Activated CD4-positive, CD25-positive, alpha-beta regulatory T cell treated with anti-CD3 and anti-CD28 coated beads, Interleukin-2, amount 50 U/mL, for 16 hours (primary cell): Measurements from ENCODE around the gene ANGPTL4.
"Not testable (repeated sequence)": the region's sequence is repeated elsewhere in the genome, so short reads cannot be mapped to it uniquely, and the experiment has no call there.

Experiments
- DNase-seq: peaks from one replicate; pipeline ENCODE4 v3.0.0-alpha.2; 2020; ENCODE audit warnings: low read depth, low spot score

The ANGPTL4 gene

DNA sequence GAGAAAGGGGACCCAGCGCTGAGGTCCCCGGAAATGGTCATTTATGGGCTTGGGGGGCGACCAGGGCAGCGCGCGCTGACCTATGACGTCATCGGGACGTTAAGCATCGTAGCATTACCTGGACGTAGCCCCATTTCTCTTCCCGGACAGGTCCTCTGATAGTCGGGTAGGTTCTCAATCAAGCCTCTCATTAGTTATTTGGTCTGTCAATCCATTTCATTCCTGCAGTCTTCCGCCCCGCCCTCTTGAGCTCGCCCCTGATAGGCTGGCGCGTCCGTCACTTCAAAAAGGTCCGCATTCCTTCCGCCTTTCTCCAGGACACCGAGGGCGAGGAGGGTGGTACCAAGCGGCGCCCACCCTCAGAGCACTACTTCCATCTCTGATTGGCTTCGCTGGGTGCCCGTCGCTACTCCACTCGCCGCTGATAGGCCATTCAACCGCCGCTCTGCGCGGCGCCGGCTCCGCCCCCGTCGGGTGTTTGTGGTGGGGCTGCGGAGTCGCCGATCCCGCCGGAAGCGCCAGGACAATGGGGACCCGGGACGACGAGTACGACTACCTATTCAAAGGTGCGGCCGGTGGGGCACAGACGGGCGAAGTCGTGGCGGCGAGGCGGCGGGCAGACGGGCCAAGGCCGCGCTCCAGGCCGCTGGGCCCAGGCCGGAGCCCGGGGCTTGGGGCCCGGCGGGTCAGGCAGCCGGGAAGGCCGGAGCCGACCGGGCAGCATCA, 26.1 kb downstream of the ANGPTL4 start, which contains the start of gene RAB11B:
Gene RAB11B, plus strand, starts transcription at position 470 of the 726 bp plus-strand sequence. Its CDS starts 57 bp downstream, at position 527.
- peak; percentile 97 for DNase-seq

DNA sequence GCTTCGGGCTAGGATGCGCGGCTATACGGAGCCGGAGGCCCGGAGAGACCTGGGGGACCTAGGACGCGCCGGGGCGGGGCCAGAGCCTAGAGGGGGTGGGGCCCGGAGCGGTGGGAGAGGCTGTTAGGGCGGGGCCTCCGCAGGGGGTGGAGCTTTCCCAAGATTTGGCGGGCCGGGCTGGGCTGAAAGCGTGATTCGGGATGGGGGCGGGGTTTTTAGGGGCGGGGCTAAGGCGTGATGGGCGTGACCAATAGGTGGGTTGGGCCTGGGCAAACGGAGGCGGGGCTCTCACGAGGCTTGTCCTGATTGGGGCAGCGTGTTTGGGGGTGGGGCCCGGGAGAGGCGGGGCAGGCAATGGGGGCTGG, 26.6 kb downstream of the ANGPTL4 start:
- DNase-seq = peak; percentile 77

DNA sequence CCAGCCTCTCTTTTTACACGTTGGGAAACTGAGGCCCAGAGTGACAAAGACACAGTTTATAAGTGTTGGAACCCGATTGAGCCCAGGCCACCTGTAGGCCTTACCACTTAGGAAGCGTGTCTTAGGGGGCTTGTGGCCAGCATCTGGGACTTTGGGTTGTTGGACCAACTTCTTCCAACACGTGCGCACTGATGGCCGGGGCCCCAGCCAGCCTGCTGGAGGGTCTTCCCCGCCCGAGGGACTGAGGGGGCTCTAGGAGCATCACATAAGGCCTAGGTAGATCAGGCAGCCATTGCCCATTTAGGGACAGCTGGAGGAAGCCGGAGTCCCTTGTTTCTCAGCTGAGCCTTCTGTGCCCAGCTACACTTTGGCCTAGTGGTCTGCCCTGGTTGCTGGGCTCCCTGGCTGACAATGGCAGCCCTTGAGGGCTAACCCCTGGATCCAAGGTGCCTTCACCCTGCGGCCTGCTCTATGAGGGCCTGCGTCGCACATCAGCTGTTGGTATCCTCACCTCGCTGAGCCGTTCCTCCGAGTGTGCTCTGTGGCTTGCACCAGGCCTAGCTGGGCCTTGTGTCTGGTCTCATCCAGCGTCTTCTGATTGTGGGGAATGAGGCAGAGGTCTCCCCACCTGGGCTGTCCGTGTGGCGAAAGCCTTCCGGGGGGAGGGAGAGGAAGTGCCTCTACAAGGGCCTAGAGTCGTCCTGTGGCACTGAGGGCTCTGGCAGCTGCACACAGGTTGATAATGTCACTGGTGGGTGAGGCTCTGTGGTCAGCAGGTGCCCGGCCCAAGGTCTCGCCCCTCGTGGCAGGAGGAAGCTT, 27.5 kb downstream of the ANGPTL4 start:
- no peak for DNase-seq

DNA sequence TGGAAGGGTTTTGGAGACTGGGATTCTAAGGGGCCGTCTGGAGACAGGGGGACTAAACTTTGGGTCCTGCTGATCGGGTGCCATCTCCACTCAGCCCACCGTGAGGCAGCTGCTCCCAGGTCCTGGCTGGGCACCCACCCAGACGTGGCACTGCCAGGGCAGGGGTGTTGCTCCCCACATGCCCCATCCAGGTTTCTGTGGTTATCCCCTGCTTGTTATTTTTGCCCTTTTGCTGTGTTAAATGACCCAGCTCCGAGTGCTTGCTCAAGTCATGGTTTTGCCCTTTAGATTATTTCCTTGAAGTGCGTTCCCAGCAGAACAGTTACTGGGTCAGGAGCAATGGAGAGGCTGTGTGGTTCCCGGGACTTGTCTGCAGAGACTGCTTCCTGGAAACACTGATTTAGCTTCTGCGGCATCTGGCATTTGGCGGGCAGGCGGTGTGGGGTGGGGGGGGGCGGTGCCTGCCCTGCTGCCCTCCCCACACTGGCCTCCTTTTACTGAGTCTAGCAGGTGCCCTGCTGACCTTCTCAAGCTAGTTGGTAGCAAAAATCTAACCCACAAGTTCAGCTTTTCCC, 28.1 kb downstream of the ANGPTL4 start:
- DNase-seq = no peak

DNA sequence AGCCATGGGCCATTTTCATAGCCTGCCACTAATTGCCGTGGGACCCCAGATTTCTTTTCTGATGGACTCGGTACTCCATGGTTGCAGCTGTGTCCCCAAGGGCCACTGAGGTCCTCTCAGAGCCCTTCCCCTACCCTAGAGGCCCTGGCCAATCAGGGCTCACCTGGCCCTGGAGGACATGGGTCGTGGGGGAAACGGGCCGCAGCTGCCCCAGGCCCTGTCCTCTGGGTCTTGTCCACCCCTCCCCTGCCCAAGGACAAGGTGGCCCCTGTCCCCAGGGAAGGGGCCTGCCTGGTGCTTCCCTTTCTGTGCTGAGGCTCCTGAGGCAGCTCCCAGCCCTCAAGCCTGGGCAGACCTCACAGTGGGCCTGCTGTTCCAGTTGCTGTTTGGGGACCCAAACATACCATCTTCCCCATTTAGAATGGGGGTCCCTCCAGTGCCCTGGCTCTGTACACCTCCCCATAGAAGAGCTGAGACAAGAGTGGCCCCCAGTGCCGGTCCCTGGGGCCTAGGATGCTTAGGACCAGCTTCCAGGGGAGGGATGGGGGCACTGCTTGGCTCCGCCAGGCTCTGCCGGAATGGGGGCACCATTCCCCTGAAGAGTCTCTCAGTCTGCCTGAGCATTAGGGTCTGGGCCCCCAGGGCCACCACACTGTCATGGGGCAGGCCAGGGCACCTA, 29.4 kb downstream of the ANGPTL4 start:
- no peak for DNase-seq

DNA sequence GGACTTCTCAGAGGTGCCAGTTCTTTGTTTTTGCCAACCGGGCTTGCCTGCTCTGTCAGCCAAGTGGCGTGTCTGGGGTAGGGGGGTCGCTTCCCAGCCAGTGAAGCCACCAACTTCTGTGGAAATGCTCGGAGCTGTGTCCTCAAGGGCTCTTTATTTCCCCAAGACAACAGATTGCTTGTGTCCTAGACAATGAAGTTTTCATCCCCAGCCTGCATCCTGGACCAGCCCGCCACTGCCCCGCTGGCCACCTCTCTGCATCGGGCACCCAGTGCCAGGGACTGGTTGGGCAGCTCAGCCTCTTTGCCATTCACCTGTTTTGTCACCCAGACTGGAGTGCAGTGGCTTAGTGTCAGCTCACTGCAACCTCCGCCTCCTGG, 29.9 kb downstream of the ANGPTL4 start:
- no peak for DNase-seq

DNA sequence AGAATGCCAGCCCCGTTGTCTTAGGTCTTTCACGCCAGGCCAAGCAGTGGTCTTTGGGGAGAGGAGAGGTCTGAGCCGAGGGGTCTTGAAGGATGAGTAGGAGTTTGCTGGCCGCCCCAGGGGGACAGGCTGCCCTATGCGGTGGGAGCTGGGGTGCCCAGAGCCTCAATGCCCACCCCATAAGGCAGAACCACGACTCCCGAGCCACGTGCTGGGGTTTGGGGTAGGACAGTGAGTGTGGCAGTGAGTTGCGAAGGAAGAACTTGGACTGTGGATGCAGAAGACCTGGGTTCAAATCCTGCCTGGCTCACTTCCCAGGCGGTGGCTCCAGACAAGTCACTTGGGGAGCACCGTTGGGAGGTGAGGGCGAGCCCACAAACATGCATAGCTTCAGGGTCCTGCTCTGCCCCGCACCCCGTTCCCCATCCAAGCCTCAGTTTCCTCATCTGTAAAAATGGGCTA, 31.7 kb downstream of the ANGPTL4 start:
- no peak for DNase-seq

DNA sequence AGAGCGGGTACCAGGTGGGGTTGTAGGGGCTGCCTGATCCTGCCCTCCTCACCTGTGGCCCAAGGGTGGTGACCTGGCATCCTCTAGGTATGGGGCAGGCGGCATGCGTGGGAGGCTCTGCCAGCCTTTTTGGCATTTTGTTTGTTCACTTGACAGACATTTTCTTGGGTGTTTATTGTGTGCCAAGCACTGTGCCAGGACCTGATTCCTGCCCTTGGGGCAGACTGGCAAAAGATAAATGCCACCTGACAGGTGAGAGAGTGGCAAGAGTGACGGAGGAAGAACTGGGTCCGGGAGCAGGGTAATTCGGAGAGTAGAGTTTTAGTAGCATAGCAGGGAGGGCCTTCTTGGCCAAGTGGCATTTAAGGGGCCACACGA, 32.2 kb downstream of the ANGPTL4 start:
- DNase-seq = no peak

DNA sequence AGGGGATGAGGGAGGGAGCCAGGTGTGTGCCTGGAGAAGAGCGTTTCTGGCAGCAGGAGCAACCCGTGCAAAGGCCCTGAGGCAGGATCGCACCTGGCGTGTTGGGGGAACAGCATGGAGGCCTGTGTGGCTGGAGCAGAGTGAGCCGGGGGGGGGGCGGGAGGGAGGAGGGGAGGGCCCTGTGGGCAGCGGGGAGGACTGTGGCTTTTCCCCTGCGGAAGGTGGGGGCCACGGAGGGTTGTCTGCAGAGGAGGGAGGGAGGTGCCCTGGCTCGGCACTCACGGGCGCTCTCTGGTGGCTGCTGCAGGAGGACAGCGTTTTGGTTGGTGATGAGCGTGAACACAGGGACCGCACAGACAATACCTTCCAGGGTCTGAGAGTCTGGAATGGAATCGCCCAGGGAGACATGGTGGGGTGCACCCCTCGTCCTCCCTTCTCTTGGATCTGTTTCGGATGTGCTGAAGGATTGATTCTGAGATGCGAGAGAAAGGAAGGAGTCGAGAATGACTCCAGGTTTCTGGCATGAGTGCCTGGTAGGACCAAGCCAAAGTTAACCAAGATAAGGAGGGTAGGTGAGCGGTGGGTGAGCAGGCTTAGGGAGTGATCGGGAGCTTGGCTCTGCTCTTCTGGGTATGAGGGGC, 32.7 kb downstream of the ANGPTL4 start:
- peak; percentile 23 for DNase-seq

DNA sequence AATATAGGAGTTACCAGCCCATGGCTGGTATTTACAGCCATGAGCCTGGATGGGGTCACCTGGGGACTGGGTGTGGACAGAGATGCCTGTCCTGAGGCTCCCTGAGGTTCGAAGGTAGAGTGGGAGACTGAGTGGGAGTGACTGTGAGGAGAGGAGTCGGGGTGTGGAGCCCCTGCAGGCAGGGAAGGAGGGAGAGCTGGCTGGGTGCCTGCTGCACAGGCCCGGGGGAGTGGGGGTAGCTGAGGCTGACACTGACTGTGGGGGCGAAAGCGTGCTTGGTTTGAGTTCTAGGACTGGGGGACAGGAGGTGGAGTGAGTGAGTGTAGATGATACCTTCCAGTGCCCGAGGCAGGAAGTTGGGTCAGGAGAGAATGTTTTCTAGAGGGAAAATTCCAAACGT, 33.3 kb downstream of the ANGPTL4 start:
- no peak for DNase-seq

DNA sequence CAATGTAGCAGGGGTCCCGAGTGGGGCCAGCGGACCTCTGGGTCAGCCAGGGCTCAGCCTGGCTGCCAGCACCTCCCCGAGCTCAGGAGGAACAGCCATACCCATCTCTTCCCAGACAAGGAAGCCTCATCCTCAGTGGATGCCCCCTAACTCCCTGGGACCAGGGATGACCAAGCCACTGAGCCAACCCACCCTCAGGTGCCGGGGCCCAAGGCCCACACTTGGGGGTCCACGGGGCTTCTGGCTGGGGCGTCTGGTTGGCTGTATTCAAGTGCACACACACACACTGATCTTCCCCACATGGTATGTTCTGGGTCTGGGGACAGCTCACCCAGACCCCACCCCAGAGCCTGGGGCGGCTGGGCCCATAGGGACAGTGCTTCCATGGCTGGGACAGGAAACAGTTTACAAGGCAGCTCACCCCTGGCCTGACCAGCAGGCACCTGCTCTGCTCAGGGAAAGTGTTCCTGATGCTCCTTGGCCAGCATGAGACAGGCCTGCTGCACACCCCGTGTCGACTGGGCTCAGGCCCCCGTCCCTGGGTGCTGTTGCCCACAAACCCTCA, 33.9 kb downstream of the ANGPTL4 start:
- no peak for DNase-seq

DNA sequence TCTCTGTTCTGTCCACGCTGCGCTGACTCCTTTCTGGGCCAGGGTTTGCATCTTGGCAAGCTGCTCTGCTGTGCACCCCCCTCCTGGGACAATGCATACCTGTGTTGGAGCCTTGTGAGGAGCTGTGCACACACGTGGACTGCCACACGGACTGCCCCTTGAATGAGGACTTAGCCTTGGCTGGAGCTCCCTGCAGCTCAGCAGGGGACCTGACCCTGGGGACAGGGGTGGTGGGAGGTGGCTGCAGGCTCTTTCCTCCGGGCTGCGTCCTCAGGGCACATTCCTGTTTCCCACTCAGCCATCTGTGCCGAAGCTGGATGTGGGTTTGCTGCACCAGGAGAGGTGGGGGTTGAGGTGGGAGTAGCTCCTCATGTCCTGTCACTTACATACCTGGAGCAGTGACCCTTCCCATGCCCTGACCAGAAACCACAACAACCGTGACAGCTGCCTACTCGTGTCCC, 34.4 kb downstream of the ANGPTL4 start:
- no peak for DNase-seq

DNA sequence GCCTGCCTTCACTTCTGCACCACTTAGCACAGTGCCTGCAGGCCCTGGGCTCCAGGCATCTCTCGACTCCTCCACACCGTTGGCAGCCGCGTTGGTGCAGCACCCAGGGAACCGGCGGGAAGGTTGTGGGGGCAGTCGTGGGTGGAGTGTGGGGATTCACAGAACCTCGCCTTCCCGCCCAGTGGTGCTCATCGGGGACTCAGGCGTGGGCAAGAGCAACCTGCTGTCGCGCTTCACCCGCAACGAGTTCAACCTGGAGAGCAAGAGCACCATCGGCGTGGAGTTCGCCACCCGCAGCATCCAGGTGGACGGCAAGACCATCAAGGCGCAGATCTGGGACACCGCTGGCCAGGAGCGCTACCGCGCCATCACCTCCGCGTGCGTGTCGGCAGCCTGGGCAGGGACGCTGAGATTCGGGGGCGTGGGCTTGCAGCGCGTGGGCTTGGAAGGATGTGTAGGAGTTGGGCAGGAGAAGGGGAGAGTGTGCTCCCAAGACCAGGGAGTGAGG, 35.8 kb downstream of the ANGPTL4 start:
- DNase-seq = no peak

DNA sequence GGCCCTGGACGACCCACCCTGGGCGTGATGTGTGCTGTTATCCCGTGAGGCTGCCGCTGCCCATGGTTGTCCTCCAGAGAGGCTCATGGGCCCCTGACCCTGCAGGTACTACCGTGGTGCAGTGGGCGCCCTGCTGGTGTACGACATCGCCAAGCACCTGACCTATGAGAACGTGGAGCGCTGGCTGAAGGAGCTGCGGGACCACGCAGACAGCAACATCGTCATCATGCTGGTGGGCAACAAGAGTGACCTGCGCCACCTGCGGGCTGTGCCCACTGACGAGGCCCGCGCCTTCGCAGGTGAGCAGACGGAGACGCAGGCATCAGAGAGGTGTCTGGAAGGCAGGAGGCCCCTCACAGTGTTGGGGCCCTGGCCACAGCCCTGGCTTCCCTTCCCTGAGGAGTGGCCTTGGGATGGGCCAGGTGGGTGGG, 38.0 kb downstream of the ANGPTL4 start:
- DNase-seq = no peak

DNA sequence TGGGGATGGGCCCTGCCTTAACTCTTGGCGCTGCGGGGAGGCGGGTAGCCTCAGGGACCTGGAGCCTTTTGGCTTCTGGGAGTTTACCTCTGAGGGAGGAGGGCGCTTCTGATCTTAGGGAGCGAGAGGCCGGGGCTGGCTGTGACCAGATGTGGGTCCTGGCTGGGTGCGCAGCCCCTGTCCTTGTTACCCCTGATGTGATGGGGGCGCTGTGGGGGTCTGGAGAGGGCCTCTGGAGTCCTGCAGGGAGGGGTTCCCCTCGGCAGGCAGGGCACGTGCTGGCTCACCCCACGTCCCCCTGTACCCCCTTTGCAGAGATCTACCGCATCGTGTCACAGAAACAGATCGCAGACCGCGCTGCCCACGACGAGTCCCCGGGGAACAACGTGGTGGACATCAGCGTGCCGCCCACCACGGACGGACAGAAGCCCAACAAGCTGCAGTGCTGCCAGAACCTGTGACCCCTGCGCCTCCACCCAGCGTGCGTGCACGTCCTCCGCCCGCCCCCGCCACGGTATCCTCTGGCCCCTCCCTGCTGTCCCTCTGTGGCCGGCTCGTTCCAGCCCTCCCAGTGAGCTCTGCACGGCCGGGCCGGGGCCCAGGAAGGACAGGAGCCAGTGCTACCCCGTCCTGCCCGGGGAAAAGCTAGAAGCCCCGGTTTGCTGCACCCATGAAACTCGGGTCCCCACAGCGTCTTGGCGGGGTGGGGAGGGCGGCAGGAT, 39.3 kb downstream of the ANGPTL4 start:
- DNase-seq = no peak

DNA sequence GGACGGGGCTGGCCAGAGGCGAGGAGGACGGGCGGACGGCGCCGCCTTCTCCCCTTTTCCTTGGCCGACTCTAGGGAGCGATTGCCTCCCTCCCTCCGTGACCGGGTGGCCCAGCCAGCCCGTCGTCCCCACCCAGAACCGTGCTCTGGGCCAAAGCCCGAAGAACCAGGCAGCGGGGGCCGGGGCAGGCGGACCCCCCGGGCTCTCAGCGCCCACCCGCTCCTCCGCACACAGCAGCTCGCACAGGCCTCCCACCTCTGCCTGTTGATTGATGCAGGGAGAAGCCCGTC, 39.8 kb downstream of the ANGPTL4 start:
- DNase-seq = no peak

DNA sequence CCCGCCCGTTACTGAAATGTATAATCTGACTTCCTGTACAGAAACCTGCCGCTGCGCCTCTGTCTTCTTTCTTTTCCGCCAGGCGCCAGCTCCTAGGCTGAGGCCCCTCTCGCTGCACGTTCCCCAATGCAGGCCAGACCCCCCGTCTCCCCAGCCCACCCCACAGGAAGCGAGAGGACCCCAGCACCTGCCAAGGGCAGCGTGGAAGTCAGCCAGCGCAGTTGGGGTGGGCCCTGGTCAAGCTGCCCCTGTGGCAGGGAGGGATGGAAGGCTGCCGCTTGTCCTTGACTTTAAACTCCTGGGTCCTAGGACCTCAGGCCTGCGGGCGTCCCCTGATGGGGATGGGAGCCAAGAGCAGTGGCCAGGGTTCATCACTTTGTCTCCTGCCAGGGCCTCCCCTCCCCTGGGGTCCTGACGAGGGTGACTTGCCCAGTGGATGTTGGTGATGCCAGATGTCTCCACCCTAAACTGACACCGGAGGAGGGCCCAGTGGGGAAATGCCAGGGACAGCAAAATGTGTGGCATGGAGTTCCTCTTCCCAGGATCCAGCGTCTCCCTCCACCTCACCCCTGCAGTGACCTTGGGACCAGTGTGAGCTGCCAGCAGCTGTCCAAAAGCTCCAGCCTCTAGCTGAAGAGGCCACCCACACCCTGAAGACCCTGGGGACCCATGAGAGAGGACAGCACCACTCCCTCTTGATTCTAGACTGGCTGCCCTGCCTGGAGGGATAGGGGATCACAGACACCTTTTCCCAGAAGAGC, 40.6 kb downstream of the ANGPTL4 start:
- DNase-seq = no peak

DNA sequence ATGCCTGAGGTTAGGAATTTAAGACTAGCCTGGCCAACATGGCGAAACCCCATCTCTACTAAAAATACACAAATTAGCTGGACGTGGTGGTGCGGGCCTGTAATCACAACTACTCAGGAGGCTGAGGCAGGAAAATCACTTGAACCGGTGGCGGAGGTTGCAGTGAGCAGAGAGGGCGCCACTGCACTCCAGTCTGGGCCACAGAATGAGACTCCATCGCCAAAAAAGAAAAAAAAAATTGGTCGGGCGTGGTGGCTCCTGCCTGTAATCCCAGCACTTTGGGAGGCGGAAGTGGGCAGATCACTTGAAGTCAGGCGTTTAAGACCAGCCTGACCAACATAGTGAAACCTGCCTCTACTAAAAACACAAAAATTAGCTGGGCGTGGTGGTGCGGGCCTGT, 46.8 kb downstream of the ANGPTL4 start:
- DNase-seq = not testable (repeated sequence)

DNA sequence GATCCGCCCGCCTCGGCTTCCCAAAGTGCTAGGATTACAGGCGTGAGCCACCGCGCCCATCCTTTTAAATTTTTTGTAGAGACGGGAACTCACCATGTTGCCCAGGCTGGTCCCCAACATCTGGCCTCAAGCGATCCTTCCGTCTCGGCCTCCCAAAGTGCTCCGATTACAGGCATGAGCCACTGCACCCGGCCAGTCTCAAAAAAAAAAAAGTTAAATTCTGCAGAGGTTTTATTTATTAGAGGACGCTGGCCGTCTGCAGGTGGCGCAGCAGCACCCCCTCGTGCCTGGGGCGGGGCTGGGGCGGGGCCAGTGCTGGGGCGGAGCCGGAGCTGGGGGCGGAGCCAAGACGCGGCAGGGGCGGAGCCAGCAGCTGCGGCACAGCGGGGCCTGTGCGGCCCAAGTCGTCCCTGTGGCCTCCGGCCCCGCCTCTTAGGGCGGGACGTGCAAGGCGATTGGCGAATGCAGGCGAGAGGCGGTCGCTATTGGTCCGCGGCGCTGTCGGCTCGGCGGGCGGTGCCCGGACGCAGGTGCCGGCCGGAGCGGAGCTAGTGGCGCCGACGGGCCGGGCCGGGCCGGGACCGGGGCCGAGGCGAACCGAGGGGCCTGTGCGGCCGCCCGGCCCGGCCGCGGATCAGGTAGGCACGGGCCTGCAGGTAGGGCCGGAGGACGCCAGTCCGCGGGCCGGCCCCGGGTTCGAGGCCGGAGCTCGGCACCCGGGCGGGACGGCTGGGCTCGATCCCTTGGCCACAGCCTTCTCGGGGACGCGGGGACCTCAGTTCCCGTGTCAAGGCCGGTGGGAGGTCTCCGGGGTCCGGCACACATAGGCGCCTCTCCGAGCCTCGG, 49.1 kb downstream of the ANGPTL4 start, which contains the start of gene MARCHF2:
Gene MARCHF2, plus strand, starts transcription at position 523 of the 846 bp plus-strand sequence. CDS start 8,536 bp downstream, outside the sequence.
- DNase-seq = peak; percentile 90
